CD4-positive, alpha-beta T cell treated with Interleukin-21 for 1 hour (primary cell): ENCODE results near the gene ARHGEF33.
A peak's percentile ranks its signal among the peaks of the same experiment; 100 is the strongest.
"Not testable (repeated sequence)": the region's sequence is repeated elsewhere in the genome, so short reads cannot be mapped to it uniquely, and the experiment has no call there.

Experiments used
- DNase-seq: peaks from one replicate; pipeline ENCODE4 v3.0.0-alpha.2; 2020

Gene ARHGEF33

GRCh38 chr2:38911191-38911590 lies 21.5 kb downstream of the ARHGEF33 start:
- DNase-seq, result no peak

- DNase-seq, result no peak
These were observed 22.9 kb downstream of the ARHGEF33 start for GRCh38 chr2:38912619-38913018.

DNA sequence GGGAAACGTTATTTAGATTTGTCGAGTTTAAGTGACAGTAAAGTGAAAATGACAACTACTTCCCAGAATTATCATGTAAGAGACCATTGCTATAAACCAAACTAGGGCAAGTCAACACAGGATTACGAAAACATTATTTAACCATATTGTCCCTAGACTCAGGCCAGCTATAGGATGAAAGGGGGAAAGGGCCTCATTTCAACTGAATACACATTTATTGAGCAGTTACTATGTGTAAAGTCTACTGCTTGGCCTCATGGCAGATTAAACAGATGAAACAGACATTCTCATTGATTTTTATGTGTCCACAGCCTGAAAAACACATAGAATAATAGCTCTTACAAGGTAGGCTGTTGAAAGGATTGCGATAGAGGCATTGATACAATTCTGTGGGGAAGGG lies 32.7 kb downstream of the ARHGEF33 start:
- DNase-seq, result no peak

DNA sequence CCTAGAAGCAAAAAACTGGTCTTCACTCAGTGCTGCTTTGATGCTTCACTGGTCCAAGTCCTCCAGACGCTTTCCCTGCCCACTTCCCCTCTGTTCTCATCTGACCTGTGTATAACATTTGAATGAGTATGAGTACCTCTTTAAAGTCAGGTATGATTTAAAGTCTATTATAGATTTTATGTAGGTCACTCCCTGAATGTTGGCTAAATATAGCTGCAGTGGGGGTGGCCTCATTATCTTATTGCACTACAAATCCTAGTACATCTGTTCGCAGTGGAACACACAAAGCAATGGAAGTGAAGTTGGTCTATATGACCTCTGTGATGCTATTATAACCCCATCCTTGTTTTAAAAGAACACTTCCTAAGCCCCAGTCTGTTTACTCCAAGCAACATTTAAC lies 33.2 kb downstream of the ARHGEF33 start:
- DNase-seq, result no peak

DNA sequence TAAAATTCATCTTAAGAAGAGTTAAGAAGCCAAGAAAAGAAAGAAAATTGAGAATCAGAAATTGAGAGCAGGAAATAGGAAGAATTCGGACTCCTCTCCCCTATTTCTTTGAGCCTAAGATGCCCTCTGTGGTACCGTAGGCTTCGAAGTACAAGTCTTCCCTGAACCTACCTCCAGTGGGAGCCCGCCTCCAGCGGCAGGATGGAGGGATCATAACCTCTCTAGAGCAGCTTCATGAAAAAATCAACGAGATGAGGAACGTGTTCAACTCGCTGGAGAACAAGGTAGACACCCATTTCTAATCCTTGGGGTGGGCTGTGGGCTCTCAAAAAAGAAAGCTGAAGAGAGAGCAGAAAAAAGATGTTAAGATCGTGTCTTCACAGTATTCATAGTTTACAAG lies 36.3 kb downstream of the ARHGEF33 start:
- DNase-seq, result no peak

- no peak for DNase-seq
These were observed 40.9 kb downstream of the ARHGEF33 start for GRCh38 chr2:38930600-38930999.

DNA sequence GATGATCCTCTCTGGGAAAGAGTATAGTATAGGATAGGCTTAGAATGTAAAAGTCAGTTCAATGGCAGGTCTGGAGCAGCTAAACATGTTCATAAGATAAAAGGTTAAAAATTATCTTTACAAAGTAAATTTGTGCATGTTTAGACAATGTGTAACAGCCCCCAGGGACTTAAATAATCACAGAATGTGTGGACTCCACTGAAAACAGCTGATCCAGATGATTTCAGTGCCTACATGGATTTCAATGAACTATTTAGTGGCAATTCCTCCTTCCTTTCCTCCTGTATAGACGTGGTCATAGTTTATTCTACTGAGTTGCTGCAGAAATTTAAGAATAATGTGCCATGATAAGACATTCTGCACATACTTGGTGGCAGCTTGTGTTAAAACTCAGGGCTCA lies 42.9 kb downstream of the ARHGEF33 start:
- no peak for DNase-seq

GRCh38 chr2:38933653-38934052 lies 44.0 kb downstream of the ARHGEF33 start:
- no peak for DNase-seq

DNA sequence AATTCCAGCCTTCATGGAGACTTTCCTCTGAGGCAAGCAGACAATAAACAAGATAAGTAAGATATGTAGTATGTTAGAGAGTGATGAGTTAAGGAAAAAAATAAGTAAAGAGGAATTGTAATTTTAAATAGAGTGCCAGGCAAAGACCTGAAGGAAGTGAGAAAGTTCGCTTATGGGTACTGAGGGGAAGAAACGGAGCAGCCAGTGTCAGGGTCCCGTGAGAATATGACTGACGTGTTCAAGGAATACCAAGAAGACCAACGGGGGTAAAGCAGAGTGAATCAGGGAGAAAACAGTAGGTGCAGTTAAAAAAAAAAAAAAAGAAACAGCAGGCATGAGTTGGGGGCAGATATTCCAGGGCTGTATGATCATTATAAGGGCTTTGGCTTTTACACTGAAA lies 45.1 kb downstream of the ARHGEF33 start:
- no peak for DNase-seq

DNA sequence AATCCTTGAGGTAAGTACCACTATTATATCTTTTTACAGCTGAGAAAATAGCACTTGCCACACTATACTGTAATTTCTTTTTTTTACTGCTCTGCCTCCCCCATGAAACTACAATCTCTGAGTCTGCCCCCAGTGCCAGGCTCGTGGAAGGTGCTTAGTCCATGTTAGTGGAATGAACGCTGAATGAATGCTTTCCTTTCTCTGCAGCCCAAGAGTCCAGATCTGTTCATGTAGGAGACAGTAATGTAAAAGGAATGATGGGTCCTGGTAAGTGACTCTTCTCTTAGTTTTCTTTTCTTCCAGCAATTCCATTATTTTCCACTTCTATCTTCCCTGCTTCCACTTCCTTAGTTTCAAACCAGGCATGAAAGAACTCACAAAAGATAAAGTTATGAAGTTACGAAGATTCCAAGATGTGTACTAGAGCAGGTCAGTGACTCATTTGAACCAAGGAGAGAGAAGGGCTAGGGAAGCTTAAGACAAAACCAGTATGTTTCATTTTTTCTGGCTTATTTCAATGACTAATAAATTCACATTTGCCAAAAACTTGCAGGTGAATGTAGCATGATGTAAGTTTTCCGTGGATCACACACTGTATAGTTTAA lies 46.0 kb downstream of the ARHGEF33 start:
- no peak for DNase-seq

DNA sequence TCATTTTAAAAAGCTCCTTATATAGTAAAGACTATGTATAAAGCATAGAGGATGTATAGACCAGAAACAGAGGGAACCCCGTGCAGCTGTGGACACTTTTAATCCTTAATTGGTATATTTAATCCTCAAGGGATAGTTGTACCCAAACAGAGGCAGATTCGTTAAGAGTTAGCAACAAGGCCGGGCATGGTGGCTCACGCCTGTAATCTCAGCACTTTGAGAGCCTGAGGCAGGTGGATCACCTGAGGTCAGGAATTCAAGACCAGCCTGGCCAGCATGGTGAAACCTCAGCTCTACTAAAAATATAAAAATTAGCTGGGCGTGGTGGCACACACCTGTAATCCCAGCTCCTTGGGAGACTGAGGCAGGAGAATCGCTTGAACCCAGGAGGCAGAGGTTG lies 46.8 kb downstream of the ARHGEF33 start:
- not testable (repeated sequence) for DNase-seq

- no peak for DNase-seq
These were observed 47.9 kb downstream of the ARHGEF33 start for GRCh38 chr2:38937548-38937947.

DNA sequence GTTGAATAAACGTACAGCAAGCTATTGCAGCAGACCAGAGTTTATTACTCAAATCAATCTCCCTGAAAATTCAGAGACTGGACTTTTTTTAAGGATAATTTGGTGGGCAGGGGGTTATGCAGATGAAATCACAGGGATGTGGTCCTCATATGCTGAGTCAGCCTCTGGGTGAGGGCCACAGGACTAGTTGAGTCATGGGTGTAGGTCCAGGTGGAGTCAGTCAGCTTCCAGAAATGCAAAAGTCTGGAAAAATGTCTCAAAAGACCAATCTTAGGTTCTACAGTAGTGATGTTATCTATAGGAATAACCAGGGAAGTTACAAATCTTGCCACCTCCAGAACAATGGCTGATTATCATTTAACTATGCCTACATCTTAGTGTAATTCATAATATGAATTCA lies 51.1 kb downstream of the ARHGEF33 start:
- no peak for DNase-seq

GRCh38 chr2:38943784-38944183 lies 54.1 kb downstream of the ARHGEF33 start:
- no peak for DNase-seq

DNA sequence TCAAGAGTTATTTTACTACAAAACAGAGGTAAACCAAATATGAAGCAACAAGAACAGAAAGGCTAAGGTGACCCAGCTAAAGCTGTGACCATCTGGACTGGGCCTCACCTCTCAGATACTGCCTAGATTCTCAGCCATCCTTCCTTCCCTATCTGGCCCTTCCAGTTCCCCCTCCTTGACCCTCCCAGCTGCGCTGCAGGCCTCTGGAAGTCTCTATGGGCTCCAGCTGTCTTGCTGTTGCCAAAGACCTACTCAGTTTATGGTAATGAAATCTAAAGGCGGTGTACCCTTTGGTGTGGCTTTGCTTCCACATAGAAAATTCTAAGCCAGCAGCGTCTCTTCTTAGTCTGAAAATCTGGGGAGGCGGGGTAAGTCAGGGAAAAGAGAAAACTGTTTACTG lies 55.7 kb downstream of the ARHGEF33 start:
- no peak for DNase-seq

- no peak for DNase-seq
These were observed 56.2 kb downstream of the ARHGEF33 start for GRCh38 chr2:38945911-38946310.

- peak; percentile 64 for DNase-seq
These were observed 57.9 kb downstream of the ARHGEF33 start for GRCh38 chr2:38947241-38948239.

- DNase-seq, result no peak
These were observed 58.8 kb downstream of the ARHGEF33 start for GRCh38 chr2:38948387-38948882.

- DNase-seq, result no peak
These were observed 59.3 kb downstream of the ARHGEF33 start for GRCh38 chr2:38948995-38949394.

DNA sequence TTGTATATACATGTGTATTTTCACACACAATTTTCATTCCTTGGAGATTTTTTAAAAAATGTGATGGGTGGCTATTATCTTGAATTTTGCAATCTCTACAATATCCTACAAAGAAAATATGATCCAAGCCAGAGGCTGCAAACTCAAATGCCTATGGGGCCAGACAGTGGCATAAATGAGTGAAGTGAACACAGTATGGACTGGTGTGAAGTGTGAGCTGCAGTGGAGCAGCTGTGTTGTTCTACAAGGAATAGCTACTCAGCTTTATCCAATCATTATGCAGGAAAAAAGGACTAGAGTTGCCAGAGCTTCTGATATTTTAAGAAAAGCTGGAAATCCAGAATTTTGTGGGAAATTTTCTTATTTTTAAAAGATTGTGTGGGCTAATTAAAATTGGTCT lies 62.1 kb downstream of the ARHGEF33 start:
- no peak for DNase-seq

DNA sequence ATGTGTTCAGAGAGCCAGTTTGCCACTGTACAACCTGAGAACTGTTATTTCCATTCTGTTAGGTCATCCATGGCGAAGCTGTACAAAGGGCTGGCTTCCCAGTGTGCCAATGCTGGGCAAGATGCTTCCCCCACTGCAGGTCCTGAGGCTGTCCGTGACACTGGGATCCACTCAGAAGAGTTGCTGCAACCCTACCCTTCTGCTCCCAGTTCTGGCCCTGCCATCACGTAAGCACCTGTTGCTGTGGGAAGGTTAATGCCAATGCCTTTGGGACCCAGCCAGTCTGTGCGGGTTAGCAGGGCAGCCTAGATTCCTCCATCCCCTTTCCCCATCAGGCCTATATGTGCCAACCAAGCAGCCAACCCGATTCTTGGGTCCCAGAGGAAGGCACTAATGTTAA lies 68.3 kb downstream of the ARHGEF33 start:
- DNase-seq, result no peak

- DNase-seq, result no peak
These were observed 69.8 kb downstream of the ARHGEF33 start for GRCh38 chr2:38959466-38959865.

- DNase-seq, result peak; percentile 60
These were observed 70.4 kb downstream of the ARHGEF33 start for GRCh38 chr2:38959938-38960608.
